Thyroid gland (tissue), 4 donors: ENCODE measurements around the gene PSMD5. TPM values are rescaled to one million over a fixed set of nuclear protein-coding genes. Genes with fewer than 3 reads are reported as not detected.

Experiments
- DNase-seq, 2 donors: peaks; one replicate each; pipeline ENCODE4 v3.0.0-alpha.2; 2019
- H3K27ac ChIP-seq, 3 donors: fragments of 200-600 bp; sonication (generic); 1 replicate in 2 of 3; 2 replicates in 1 of 3; pipeline ENCODE4 v1.5.1; 2016 to 2019; ENCODE audit warnings: mild to moderate bottlenecking in 1 of 3, moderate library complexity in 1 of 3
- H3K27me3 ChIP-seq: fragments of 200-600 bp; sonication (generic); one replicate; pipeline ENCODE4 v1.5.1; 2019
- H3K36me3 ChIP-seq, 2 donors: fragments of 200-600 bp; sonication (generic); one replicate each; pipeline ENCODE4 v1.5.1; 2016 to 2019
- H3K4me1 ChIP-seq, 2 donors: fragments of 200-600 bp; sonication (generic); one replicate each; pipeline ENCODE4 v1.5.1; 2017 to 2019
- H3K4me3 ChIP-seq, 3 donors: fragments of 200-600 bp; sonication (generic); replicated peaks in 1 of 3; 1 replicate in 2 of 3; 2 replicates in 1 of 3; pipeline ENCODE4 v1.5.1; 2016; ENCODE audit warnings: mild to moderate bottlenecking in 1 of 3
- H3K9me3 ChIP-seq: fragments of 200-600 bp; sonication (generic); one replicate; pipeline ENCODE4 v1.5.1; 2017
- POLR2A ChIP-seq, 2 donors: fragments of 450-650 bp; IDR thresholded peaks; one replicate each; pipeline ENCODE4 v1.6.1; 2017; ENCODE audit warnings: antibody characterized with exemption in 2 of 2, mild to moderate bottlenecking in 2 of 2, moderate library complexity in 1 of 2
- WGBS, 2 donors: methylation state at CpG; one replicate each; pipeline ENCODE4 v1.1.5; 2017; 5-methylcytosine and 5-hydroxymethylcytosine counted together
- intact Hi-C: fragments of 100-400 bp; cut with DNase I; formaldehyde crosslinking; loops from one replicate; pipeline ENCODE4 v1.15.1; 2023
- total RNA-seq, 4 donors: library from RNA; depleted of rRNA; stranded (reverse); fragments of >200 nt; gene quantifications; one replicate each; pipeline ENCODE4 v1.2.3, GENCODE V29; 2016
- TF ChIP-seq, protein P1 (sequence below), 6 experiments: fragments of 200-600 bp in 3 of 6; fragments of 450-650 bp in 3 of 6; sonication (generic) in 3 of 6; IDR thresholded peaks; one replicate each; pipeline ENCODE4 v1.5.1; 2016 to 2019; ENCODE audit warnings: antibody characterized with exemption in 6 of 6, mild to moderate bottlenecking in 2 of 6, inconsistent platforms in 1 of 6, moderate library complexity in 1 of 6

PSMD5 gene
- total RNA-seq, 4 donors from 2014 or later, result 34.8 to 38.6 (median 36.5) TPM

DNA sequence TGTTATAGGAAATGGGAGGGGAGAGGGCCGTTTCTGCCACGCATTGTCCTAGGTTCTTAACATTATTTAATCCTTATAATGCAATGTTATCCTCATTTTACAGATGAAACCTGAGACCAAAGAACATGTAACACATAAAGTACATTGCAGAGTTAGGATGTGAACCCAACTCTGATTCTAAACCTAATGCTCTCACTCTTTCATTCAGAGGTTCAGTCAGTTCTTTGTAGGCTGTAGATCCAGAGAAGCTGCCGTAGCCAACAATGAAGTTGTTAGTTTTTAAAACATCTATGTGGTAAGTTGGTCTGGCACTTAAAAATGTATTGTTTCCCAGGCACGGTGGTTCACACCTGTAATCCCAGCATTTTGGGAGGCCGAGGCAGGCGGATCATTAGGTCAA lies 10.5 kb upstream of the PSMD5 start:
- intact Hi-C loops, result no loop called here
- H3K27ac ChIP-seq, result no peak overlapping the region
- no peaks in the 10 kb centered on the region for H3K9me3 ChIP-seq
- H3K27me3 ChIP-seq, result no peaks in the 10 kb centered on the region
- no peaks in the 10 kb centered on the region for H3K4me1 ChIP-seq
- WGBS, 2 donors, result 88 to 92% methylated on average over 6 of the region's 6 CpGs
- no peak for DNase-seq
- no peak for TF ChIP-seq POLR2A (IDR thresholded peaks at IDR 0.05)
- TF ChIP-seq, protein P1, sequence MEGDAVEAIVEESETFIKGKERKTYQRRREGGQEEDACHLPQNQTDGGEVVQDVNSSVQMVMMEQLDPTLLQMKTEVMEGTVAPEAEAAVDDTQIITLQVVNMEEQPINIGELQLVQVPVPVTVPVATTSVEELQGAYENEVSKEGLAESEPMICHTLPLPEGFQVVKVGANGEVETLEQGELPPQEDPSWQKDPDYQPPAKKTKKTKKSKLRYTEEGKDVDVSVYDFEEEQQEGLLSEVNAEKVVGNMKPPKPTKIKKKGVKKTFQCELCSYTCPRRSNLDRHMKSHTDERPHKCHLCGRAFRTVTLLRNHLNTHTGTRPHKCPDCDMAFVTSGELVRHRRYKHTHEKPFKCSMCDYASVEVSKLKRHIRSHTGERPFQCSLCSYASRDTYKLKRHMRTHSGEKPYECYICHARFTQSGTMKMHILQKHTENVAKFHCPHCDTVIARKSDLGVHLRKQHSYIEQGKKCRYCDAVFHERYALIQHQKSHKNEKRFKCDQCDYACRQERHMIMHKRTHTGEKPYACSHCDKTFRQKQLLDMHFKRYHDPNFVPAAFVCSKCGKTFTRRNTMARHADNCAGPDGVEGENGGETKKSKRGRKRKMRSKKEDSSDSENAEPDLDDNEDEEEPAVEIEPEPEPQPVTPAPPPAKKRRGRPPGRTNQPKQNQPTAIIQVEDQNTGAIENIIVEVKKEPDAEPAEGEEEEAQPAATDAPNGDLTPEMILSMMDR (IDR thresholded peaks at IDR 0.05), result no peak
- no peaks in the 10 kb centered on the region for H3K36me3 ChIP-seq
- no peak overlapping the region for H3K4me3 ChIP-seq

DNA sequence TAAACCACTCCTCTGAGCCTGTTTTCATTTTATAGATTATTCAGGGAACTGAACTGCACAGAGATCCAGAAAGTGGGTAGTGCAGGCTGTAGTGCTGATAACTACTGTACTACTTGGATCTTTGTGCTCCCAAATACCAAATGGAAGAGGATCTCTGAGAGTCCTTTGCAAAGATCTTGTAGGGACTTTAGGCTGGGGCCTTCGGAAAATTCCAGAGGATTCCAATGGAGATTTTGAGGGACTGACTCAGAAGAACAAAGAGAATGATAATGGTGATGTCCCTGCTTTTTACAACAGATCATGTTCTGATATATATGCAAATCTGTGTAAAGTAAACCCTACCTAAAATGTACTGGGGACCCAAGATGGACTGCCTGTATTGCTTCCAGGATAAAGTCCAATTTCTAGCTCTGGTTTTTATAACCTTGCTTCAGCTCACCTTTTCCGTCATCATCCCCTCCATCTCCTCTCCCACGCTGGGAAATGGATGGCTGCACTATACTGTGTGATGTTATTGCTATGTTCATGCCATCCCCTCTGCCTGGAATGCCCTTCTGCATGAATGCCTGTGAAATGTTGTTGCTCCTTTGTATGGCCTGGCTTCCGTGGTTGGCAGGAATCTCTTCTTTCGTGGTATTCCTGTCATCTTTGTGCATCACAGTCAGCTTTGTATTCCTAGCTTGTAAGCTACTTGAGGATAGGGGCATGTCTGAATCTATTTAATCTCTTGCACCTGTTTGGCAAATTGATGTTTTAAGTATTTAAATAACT lies 9.7 kb upstream of the PSMD5 start:
- TF ChIP-seq, protein P1 (IDR thresholded peaks at IDR 0.05), result no peak
- TF ChIP-seq POLR2A (IDR thresholded peaks at IDR 0.05), result no peak
- no peaks in the 10 kb centered on the region for H3K4me1 ChIP-seq
- WGBS, 2 donors, result 76 to 79% methylated on average over 5 of the region's 5 CpGs
- intact Hi-C loops, result no loop called here
- no peak overlapping the region for H3K4me3 ChIP-seq
- no peak for DNase-seq
- no peaks in the 10 kb centered on the region for H3K36me3 ChIP-seq
- no peak overlapping the region for H3K27ac ChIP-seq
- H3K27me3 ChIP-seq, result no peaks in the 10 kb centered on the region
- H3K9me3 ChIP-seq, result no peaks in the 10 kb centered on the region

DNA sequence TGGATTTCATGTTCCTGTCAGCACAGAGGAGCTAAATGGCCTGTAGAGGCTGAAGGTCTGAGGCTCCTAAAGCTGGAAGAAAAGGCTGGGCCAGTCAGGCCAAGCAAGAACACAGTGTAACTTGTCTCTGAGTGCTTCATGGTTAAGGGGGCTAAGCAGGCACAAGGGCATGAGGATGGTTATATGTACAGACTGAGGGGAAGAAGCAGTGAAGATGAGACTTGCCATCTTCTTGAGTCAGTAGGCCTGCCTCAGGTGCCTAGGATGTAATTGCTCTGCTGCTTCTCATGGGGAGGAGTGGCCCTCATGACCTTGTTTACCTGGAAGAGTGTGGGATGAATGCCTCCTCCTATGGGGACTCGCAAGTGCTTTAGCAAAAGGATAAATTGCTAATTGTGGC lies 8.7 kb upstream of the PSMD5 start:
- intact Hi-C loops, result no loop called here
- Histone ChIP-seq H3K27ac (no peak overlapping the region), H3K4me1 (no peaks in the 10 kb centered on the region), H3K9me3 (no peaks in the 10 kb centered on the region), H3K36me3 (no peaks in the 10 kb centered on the region), H3K27me3 (no peaks in the 10 kb centered on the region), H3K4me3 (no peak overlapping the region)
- TF ChIP-seq, protein P1 (IDR thresholded peaks at IDR 0.05), result no peak
- TF ChIP-seq POLR2A (IDR thresholded peaks at IDR 0.05), result no peak
- DNase-seq, result no peak
- WGBS, 2 donors, result 100% methylated on average over 1 of the region's 1 CpG

DNA sequence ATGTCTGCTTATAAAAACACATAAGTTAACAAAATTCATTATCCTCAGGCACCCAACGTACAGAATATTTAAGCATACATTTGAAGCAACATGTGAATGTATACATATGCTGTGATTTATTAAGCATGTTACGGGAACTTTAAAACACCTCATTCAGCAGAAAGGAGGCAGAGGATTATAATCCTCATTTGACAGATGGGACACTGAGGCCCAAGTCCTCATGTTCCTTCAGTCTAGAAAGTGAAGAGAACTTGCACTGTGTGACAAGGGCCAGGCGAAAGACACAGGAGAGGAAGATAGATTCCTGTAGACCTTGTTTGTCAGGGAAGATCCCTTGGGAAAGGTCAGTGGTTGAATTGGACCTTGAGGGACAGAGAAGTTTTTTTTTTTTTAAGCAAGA lies 7.6 kb upstream of the PSMD5 start:
- no peaks in the 10 kb centered on the region for H3K9me3 ChIP-seq
- no peak for DNase-seq
- TF ChIP-seq, protein P1 (IDR thresholded peaks at IDR 0.05), result no peak
- TF ChIP-seq POLR2A (IDR thresholded peaks at IDR 0.05), result no peak
- H3K27me3 ChIP-seq, result no peaks in the 10 kb centered on the region
- WGBS, 2 donors, result 97 to 98% methylated on average over 3 of the region's 3 CpGs
- intact Hi-C loops, result no loop called here
- no peak overlapping the region for H3K4me3 ChIP-seq
- H3K4me1 ChIP-seq, result no peaks in the 10 kb centered on the region
- H3K27ac ChIP-seq, result no peak overlapping the region
- no peaks in the 10 kb centered on the region for H3K36me3 ChIP-seq

DNA sequence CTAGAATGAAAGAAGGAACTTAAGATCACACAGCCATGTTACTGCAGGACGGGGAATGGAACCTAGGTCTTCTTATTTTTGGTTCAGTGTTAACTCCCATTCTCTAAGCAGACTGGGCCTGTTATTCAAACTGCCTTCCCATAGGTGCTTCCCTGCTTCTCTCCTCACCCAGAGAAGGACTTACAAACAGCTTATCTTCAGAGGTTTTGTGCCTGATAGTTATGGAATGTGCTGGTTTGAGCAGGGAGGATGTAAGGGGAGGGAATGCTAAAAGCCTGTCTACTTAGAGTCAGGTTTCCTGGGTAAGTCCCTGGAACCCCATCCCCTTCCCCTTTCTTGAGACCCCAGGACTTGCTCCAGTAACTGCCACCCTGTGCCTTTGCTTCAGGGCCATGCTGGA lies 4.2 kb upstream of the PSMD5 start:
- Histone ChIP-seq H3K4me3 (no peak overlapping the region), H3K36me3 (no peaks in the 10 kb centered on the region), H3K4me1 (peaks cover 10% of the 10 kb centered on the region in 2 donors), H3K27me3 (no peaks in the 10 kb centered on the region), H3K27ac (no peak overlapping the region), H3K9me3 (no peaks in the 10 kb centered on the region)
- TF ChIP-seq POLR2A (IDR thresholded peaks at IDR 0.05), result no peak
- TF ChIP-seq, protein P1 (IDR thresholded peaks at IDR 0.05), result no peak
- 90 to 91% methylated on average over 1 of the region's 1 CpG for WGBS, 2 donors
- DNase-seq, result no peak
- intact Hi-C loops, result loop anchor here (10.0 kb wide), 1 partner anchor 52 kb away; the partner anchor contains the start of gene FBXW2
